ENCODE results near the gene TSSK6. TPM values are rescaled to one million over a fixed set of nuclear protein-coding genes. Genes with fewer than 3 reads are reported as not detected.
A peak's percentile ranks its signal among the peaks of the same experiment; 100 is the strongest.

Gene TSSK6
- total and polyA plus RNA-seq, 2 experiments from 2014 or later, result 0.63 to 4.9 TPM

DNA sequence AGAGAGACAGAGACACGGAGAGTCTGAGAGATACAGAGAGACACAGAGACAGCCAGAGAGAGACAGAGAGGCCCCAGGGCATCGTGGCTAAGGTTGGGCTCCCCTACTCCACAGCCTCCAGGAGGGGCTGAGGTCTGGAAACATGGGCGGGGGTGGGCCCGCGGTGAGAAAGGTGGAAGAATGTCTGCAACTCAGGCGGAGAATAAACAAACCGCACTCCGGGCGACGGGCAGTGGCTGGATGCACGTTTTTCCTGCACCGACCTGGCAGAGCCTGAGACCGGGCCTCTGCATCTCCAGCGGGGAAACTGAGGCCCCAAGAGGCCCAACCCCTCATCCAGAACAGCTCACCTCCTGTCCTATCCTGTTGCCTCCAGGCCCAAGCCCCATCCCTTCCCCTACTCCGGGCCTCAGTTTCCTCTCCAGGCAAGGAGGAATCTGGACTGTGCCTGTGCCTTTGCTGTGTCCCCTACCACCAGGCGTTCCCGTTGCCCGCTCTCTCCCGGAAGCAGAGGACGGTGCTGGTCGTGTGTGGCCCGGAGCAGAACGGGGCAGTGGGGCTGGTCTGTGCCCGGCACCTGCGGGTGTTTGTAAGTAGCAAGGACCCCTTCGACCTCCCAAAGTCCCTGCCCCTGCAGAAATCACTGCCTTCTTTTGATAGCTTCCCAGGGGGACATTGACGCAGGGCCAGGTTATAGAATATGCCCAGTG, 19.4 kb upstream of the TSSK6 start:
- ATAC-seq, result no peak
- H3K27ac Mint-ChIP-seq, result no peak overlapping the region
- no peaks in the 10 kb centered on the region for H3K9me2 ChIP-seq (ENCODE audit: insufficient read depth)
- peaks cover 31% of the 10 kb centered on the region for H3K27me3 Mint-ChIP-seq (ENCODE audit: insufficient read depth, low read depth, poor library complexity)
- H3K79me2 ChIP-seq (replicated peaks; ENCODE audit: insufficient read depth), result no peaks in the 10 kb centered on the region
- TF ChIP-seq, protein P1, sequence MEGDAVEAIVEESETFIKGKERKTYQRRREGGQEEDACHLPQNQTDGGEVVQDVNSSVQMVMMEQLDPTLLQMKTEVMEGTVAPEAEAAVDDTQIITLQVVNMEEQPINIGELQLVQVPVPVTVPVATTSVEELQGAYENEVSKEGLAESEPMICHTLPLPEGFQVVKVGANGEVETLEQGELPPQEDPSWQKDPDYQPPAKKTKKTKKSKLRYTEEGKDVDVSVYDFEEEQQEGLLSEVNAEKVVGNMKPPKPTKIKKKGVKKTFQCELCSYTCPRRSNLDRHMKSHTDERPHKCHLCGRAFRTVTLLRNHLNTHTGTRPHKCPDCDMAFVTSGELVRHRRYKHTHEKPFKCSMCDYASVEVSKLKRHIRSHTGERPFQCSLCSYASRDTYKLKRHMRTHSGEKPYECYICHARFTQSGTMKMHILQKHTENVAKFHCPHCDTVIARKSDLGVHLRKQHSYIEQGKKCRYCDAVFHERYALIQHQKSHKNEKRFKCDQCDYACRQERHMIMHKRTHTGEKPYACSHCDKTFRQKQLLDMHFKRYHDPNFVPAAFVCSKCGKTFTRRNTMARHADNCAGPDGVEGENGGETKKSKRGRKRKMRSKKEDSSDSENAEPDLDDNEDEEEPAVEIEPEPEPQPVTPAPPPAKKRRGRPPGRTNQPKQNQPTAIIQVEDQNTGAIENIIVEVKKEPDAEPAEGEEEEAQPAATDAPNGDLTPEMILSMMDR (conservative IDR thresholded peaks at IDR 0.05; ENCODE audit: low read depth in 2 of 2), result no peak
- TF ChIP-seq STAT1 (IDR thresholded peaks at IDR 0.05; ENCODE audit: unreplicated experiment) (no peak), CREB1 (CRISPR knock-in tag; IDR thresholded peaks at IDR 0.05; ENCODE audit: low read depth) (no peak), ZNF331 (CRISPR knock-in tag; IDR thresholded peaks at IDR 0.05; ENCODE audit: low read depth) (no peak), ZNF114 (CRISPR knock-in tag; IDR thresholded peaks at IDR 0.05) (no peak), EZH2 (IDR thresholded peaks at IDR 0.05; ENCODE audit: low read depth, unreplicated experiment) (no peak), POLR2AphosphoS5 (IDR thresholded peaks at IDR 0.05; ENCODE audit: low read depth) (no peak), JUNB (IDR thresholded peaks at IDR 0.05; ENCODE audit: unreplicated experiment) (no peak), NANOG (IDR thresholded peaks at IDR 0.05; ENCODE audit: borderline replicate concordance) (no peak), EZH2phosphoT487 (IDR thresholded peaks at IDR 0.05; ENCODE audit: unreplicated experiment) (no peak)
- TF ChIP-seq, protein P2, sequence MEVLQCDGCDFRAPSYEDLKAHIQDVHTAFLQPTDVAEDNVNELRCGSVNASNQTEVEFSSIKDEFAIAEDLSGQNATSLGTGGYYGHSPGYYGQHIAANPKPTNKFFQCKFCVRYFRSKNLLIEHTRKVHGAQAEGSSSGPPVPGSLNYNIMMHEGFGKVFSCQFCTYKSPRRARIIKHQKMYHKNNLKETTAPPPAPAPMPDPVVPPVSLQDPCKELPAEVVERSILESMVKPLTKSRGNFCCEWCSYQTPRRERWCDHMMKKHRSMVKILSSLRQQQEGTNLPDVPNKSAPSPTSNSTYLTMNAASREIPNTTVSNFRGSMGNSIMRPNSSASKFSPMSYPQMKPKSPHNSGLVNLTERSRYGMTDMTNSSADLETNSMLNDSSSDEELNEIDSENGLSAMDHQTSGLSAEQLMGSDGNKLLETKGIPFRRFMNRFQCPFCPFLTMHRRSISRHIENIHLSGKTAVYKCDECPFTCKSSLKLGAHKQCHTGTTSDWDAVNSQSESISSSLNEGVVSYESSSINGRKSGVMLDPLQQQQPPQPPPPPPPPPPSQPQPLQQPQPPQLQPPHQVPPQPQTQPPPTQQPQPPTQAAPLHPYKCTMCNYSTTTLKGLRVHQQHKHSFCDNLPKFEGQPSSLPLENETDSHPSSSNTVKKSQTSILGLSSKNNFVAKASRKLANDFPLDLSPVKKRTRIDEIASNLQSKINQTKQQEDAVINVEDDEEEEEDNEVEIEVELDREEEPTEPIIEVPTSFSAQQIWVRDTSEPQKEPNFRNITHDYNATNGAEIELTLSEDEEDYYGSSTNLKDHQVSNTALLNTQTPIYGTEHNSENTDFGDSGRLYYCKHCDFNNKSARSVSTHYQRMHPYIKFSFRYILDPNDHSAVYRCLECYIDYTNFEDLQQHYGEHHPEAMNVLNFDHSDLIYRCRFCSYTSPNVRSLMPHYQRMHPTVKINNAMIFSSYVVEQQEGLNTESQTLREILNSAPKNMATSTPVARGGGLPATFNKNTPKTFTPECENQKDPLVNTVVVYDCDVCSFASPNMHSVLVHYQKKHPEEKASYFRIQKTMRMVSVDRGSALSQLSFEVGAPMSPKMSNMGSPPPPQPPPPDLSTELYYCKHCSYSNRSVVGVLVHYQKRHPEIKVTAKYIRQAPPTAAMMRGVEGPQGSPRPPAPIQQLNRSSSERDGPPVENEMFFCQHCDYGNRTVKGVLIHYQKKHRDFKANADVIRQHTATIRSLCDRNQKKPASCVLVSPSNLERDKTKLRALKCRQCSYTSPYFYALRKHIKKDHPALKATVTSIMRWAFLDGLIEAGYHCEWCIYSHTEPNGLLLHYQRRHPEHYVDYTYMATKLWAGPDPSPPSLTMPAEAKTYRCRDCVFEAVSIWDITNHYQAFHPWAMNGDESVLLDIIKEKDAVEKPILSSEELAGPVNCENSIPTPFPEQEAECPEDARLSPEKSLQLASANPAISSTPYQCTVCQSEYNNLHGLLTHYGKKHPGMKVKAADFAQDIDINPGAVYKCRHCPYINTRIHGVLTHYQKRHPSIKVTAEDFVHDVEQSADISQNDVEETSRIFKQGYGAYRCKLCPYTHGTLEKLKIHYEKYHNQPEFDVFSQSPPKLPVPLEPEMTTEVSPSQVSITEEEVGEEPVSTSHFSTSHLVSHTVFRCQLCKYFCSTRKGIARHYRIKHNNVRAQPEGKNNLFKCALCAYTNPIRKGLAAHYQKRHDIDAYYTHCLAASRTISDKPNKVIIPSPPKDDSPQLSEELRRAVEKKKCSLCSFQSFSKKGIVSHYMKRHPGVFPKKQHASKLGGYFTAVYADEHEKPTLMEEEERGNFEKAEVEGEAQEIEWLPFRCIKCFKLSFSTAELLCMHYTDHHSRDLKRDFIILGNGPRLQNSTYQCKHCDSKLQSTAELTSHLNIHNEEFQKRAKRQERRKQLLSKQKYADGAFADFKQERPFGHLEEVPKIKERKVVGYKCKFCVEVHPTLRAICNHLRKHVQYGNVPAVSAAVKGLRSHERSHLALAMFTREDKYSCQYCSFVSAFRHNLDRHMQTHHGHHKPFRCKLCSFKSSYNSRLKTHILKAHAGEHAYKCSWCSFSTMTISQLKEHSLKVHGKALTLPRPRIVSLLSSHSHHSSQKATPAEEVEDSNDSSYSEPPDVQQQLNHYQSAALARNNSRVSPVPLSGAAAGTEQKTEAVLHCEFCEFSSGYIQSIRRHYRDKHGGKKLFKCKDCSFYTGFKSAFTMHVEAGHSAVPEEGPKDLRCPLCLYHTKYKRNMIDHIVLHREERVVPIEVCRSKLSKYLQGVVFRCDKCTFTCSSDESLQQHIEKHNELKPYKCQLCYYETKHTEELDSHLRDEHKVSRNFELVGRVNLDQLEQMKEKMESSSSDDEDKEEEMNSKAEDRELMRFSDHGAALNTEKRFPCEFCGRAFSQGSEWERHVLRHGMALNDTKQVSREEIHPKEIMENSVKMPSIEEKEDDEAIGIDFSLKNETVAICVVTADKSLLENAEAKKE (CRISPR knock-in tag; IDR thresholded peaks at IDR 0.05), result no peak
- TF ChIP-seq, protein P3, sequence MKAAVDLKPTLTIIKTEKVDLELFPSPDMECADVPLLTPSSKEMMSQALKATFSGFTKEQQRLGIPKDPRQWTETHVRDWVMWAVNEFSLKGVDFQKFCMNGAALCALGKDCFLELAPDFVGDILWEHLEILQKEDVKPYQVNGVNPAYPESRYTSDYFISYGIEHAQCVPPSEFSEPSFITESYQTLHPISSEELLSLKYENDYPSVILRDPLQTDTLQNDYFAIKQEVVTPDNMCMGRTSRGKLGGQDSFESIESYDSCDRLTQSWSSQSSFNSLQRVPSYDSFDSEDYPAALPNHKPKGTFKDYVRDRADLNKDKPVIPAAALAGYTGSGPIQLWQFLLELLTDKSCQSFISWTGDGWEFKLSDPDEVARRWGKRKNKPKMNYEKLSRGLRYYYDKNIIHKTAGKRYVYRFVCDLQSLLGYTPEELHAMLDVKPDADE (IDR thresholded peaks at IDR 0.05), result no peak
- TF ChIP-seq, protein P4, sequence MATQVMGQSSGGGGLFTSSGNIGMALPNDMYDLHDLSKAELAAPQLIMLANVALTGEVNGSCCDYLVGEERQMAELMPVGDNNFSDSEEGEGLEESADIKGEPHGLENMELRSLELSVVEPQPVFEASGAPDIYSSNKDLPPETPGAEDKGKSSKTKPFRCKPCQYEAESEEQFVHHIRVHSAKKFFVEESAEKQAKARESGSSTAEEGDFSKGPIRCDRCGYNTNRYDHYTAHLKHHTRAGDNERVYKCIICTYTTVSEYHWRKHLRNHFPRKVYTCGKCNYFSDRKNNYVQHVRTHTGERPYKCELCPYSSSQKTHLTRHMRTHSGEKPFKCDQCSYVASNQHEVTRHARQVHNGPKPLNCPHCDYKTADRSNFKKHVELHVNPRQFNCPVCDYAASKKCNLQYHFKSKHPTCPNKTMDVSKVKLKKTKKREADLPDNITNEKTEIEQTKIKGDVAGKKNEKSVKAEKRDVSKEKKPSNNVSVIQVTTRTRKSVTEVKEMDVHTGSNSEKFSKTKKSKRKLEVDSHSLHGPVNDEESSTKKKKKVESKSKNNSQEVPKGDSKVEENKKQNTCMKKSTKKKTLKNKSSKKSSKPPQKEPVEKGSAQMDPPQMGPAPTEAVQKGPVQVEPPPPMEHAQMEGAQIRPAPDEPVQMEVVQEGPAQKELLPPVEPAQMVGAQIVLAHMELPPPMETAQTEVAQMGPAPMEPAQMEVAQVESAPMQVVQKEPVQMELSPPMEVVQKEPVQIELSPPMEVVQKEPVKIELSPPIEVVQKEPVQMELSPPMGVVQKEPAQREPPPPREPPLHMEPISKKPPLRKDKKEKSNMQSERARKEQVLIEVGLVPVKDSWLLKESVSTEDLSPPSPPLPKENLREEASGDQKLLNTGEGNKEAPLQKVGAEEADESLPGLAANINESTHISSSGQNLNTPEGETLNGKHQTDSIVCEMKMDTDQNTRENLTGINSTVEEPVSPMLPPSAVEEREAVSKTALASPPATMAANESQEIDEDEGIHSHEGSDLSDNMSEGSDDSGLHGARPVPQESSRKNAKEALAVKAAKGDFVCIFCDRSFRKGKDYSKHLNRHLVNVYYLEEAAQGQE (IDR thresholded peaks at IDR 0.05; ENCODE audit: unreplicated experiment), result no peak
- no peaks in the 10 kb centered on the region for H3K9me3 Mint-ChIP-seq
- H2AFZ ChIP-seq, result no peak overlapping the region
- no peak overlapping the region for H3K4me2 ChIP-seq
- peaks cover 24% of the 10 kb centered on the region for H3K27me3 ChIP-seq (ENCODE audit: insufficient read depth)
- H3K27ac ChIP-seq (ENCODE audit: low read depth), result no peak overlapping the region
- H3K4me3 ChIP-seq, result no peak overlapping the region
- peaks cover 10% of the 10 kb centered on the region for H3K36me3 Mint-ChIP-seq (ENCODE audit: low read depth)
- H3F3A ChIP-seq (replicated peaks; ENCODE audit: low read depth), result peaks cover 34% of the 10 kb centered on the region
- H3K4me1 Mint-ChIP-seq, result peaks cover 32% of the 10 kb centered on the region
- peaks cover 5% of the 10 kb centered on the region; the same call in 1 of the 2 replicates for H3K4me1 ChIP-seq (ENCODE audit: insufficient read depth)
- 0 out of 2 replicates have a peak, but pooled peaks cover 5% of the 10 kb centered on the region for H4K20me1 ChIP-seq (replicated peaks; ENCODE audit: insufficient read depth)
- H3K4me3 Mint-ChIP-seq, result no peak overlapping the region
- H3K36me3 ChIP-seq (ENCODE audit: insufficient read depth), result no peaks in the 10 kb centered on the region
- DNase-seq (ENCODE audit: low spot score), result peak; percentile 7

Data from GM23338 (cell line).